Thyroid gland (tissue), 4 donors: ENCODE results near the gene PAM.

Experiments
- CTCF ChIP-seq, 6 experiments: fragments of 200-600 bp in 3 of 6; fragments of 450-650 bp in 3 of 6; sonication (generic) in 3 of 6; IDR thresholded peaks; one replicate each; pipeline ENCODE4 v1.5.1; 2016 to 2019; ENCODE audit warnings: antibody characterized with exemption in 6 of 6, mild to moderate bottlenecking in 2 of 6, inconsistent platforms in 1 of 6, moderate library complexity in 1 of 6
- POLR2A ChIP-seq, 2 donors: fragments of 450-650 bp; IDR thresholded peaks; one replicate each; pipeline ENCODE4 v1.6.1; 2017; ENCODE audit warnings: antibody characterized with exemption in 2 of 2, mild to moderate bottlenecking in 2 of 2, moderate library complexity in 1 of 2

GRCh38 chr5:102981957-102982635, 227.0 kb downstream of the PAM start:
- no peak for TF ChIP-seq CTCF (IDR thresholded peaks at IDR 0.05)
- TF ChIP-seq POLR2A (IDR thresholded peaks at IDR 0.05): no peak
